GM20000 (cell line): ENCODE measurements around the gene AGTR2.
"Not testable (repeated sequence)": the region's sequence is repeated elsewhere in the genome, so short reads cannot be mapped to it uniquely, and the experiment has no call there.

ENCODE experiments used
- DNase-seq: peaks from one replicate; pipeline ENCODE4 v3.0.0; 2012; ENCODE audit warnings: low spot score
- CTCF ChIP-seq: IDR thresholded peaks from 2 replicates; pipeline ENCODE4 v1.5.1; 2012; ENCODE audit warnings: mild to moderate bottlenecking, control low read depth; ENCODE audit errors: extremely low read depth, missing control alignments

Gene AGTR2

GRCh38 chrX:116170511-116170910 is at the start of gene AGTR2:
Gene AGTR2, plus strand, starts transcription at chrX:116170744. Its CDS starts 1,537 bp downstream, at chrX:116172281.
- no peak for TF ChIP-seq CTCF
- no peak for DNase-seq

- TF ChIP-seq CTCF = no peak
- no peak for DNase-seq
Observed at GRCh38 chrX:116135277-116135676, 35.3 kb upstream of the AGTR2 start.

GRCh38 chrX:116141270-116141669 is 29.3 kb upstream of the AGTR2 start:
- not testable (repeated sequence) for DNase-seq

- TF ChIP-seq CTCF = no peak
- no peak for DNase-seq
Observed at GRCh38 chrX:116142976-116143375, 27.6 kb upstream of the AGTR2 start.

- TF ChIP-seq CTCF = no peak
- no peak for DNase-seq
Observed at GRCh38 chrX:116172976-116173375, 2.4 kb downstream of the AGTR2 start.

- no peak for DNase-seq
- TF ChIP-seq CTCF = no peak
Observed at GRCh38 chrX:116181300-116181699, 10.8 kb downstream of the AGTR2 start.

- TF ChIP-seq CTCF = no peak
- DNase-seq = no peak
Observed at GRCh38 chrX:116185163-116185562, 14.6 kb downstream of the AGTR2 start.

- DNase-seq = no peak
- no peak for TF ChIP-seq CTCF
Observed at GRCh38 chrX:116194649-116195048, 24.1 kb downstream of the AGTR2 start.
